Measurements from ENCODE around the gene PLEKHA7. TPM values are rescaled to one million over a fixed set of nuclear protein-coding genes. Genes with fewer than 3 reads are reported as not detected.
"Not testable (repeated sequence)": the region's sequence is repeated elsewhere in the genome, so short reads cannot be mapped to it uniquely, and the experiment has no call there.

Gene PLEKHA7
- total RNA-seq, 1 experiment from 2014 or later: 18.4 TPM

DNA sequence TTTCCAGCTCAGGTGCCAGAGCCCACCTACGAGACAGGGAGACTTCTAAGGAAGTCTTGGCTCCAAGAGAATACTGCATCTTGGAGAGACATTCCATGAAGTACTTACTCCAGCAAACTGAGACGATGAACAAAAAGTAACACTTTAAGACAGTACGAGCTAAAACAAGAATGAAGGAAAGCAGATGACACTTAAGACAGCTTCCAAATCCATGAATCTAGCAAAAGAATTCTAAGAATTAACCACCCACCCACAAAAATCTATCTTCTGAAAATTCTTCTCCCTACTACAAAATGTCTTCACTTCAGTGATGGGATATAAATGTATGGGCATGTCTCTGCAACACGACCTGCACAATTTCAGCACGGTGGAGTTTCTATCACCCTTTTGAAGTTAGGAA, 142.8 kb downstream of the PLEKHA7 start:
- Histone ChIP-seq H3K4me1 (ENCODE audit: insufficient read depth, low read length) (no peaks in the 10 kb centered on the region), H3K27me3 (ENCODE audit: low read length) (no peaks in the 10 kb centered on the region), H2AFZ (ENCODE audit: low read length) (no peak overlapping the region), H3K9me3 (ENCODE audit: low read length) (no peaks in the 10 kb centered on the region), H3K36me3 (ENCODE audit: low read depth, low read length) (no peaks in the 10 kb centered on the region; the same call in 1 of the 2 replicates), H3K4me3 (ENCODE audit: low read length) (no peak overlapping the region), H3K79me2 (ENCODE audit: low read length) (no peaks in the 10 kb centered on the region), H4K20me1 (ENCODE audit: low read length) (no peaks in the 10 kb centered on the region), H3F3A (ENCODE audit: low read length, unreplicated experiment) (no peaks in the 10 kb centered on the region), H3K27ac (ENCODE audit: low read length) (no peak overlapping the region), H3K9me2 (replicated peaks; ENCODE audit: low read length) (no peaks in the 10 kb centered on the region), H3K9ac (ENCODE audit: low read length) (no peak overlapping the region), H3K4me2 (ENCODE audit: low read length) (no peak overlapping the region)
- ChIA-PET POLR2A (ENCODE audit: unreplicated experiment) (no interaction called here), CTCF (no interaction called here)
- no peak for TF ChIP-seq EZH2phosphoT487 (IDR thresholded peaks at IDR 0.05; ENCODE audit: borderline replicate concordance, low read length)
- TF ChIP-seq, protein P1, sequence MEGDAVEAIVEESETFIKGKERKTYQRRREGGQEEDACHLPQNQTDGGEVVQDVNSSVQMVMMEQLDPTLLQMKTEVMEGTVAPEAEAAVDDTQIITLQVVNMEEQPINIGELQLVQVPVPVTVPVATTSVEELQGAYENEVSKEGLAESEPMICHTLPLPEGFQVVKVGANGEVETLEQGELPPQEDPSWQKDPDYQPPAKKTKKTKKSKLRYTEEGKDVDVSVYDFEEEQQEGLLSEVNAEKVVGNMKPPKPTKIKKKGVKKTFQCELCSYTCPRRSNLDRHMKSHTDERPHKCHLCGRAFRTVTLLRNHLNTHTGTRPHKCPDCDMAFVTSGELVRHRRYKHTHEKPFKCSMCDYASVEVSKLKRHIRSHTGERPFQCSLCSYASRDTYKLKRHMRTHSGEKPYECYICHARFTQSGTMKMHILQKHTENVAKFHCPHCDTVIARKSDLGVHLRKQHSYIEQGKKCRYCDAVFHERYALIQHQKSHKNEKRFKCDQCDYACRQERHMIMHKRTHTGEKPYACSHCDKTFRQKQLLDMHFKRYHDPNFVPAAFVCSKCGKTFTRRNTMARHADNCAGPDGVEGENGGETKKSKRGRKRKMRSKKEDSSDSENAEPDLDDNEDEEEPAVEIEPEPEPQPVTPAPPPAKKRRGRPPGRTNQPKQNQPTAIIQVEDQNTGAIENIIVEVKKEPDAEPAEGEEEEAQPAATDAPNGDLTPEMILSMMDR (conservative IDR thresholded peaks at IDR 0.05; ENCODE audit: low read depth, low read length): no peak
- no peak for TF ChIP-seq EZH2 (IDR thresholded peaks at IDR 0.05; ENCODE audit: low read length, unreplicated experiment)
- no peak for ATAC-seq
- no peak for DNase-seq
- no TSS peak for BruUV-seq (replicated peaks)
- intact Hi-C loops (cut with micrococcal nuclease): no loop called here

- Histone ChIP-seq H3K27me3 (ENCODE audit: low read length) (no peaks in the 10 kb centered on the region), H3K4me3 (ENCODE audit: low read length) (no peak overlapping the region), H3K9me3 (ENCODE audit: low read length) (no peaks in the 10 kb centered on the region), H4K20me1 (ENCODE audit: low read length) (no peaks in the 10 kb centered on the region), H3K79me2 (ENCODE audit: low read length) (no peaks in the 10 kb centered on the region), H3F3A (ENCODE audit: low read length, unreplicated experiment) (no peaks in the 10 kb centered on the region), H3K4me1 (ENCODE audit: insufficient read depth, low read length) (no peaks in the 10 kb centered on the region), H3K9me2 (replicated peaks; ENCODE audit: low read length) (no peaks in the 10 kb centered on the region), H3K27ac (ENCODE audit: low read length) (no peak overlapping the region), H3K4me2 (ENCODE audit: low read length) (no peak overlapping the region), H2AFZ (ENCODE audit: low read length) (no peak overlapping the region), H3K36me3 (ENCODE audit: low read depth, low read length) (no peaks in the 10 kb centered on the region; the same call in 1 of the 2 replicates), H3K9ac (ENCODE audit: low read length) (no peak overlapping the region)
- intact Hi-C loops (cut with micrococcal nuclease): no loop called here
- no peak for ATAC-seq
- DNase-seq: no peak
- TF ChIP-seq, protein P1 (conservative IDR thresholded peaks at IDR 0.05; ENCODE audit: low read depth, low read length): no peak
- TF ChIP-seq EZH2phosphoT487 (IDR thresholded peaks at IDR 0.05; ENCODE audit: borderline replicate concordance, low read length) (no peak), EZH2 (IDR thresholded peaks at IDR 0.05; ENCODE audit: low read length, unreplicated experiment) (no peak)
- CTCF ChIA-PET: no interaction called here
- POLR2A ChIA-PET (ENCODE audit: unreplicated experiment): no interaction called here
- BruUV-seq (replicated peaks): no TSS peak
Observed at GRCh38 chr11:16867097-16867496, 147.1 kb downstream of the PLEKHA7 start.

DNA sequence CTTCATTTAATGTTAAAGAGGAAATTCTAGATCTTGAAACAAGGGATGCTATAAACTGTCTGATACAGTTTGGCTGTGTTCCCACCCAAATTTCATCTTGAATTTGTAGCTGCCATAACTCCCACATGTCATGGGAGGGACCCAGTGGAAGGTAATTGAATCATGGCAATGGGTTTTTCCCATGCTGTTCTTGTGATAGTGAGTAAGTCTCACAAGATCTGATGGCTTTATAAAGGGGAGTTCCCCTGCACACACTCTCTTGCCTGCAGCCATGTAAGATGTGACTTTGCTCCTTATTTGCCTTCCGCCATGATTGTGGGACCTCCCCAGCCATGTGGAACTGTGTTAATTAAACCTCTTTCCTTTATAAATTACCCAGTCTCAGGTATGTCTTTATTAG, 149.8 kb downstream of the PLEKHA7 start:
- CTCF ChIA-PET: interaction anchor here (0.7 kb wide), 1 partner anchor 144 kb away, joined by 3 read pairs; no protein-coding TSS in a partner anchor
- DNase-seq; intact Hi-C loops (cut with micrococcal nuclease); H3F3A ChIP-seq (ENCODE audit: low read length, unreplicated experiment); H3K4me2 ChIP-seq (ENCODE audit: low read length); H3K27me3 ChIP-seq (ENCODE audit: low read length); H3K9me3 ChIP-seq (ENCODE audit: low read length); H3K4me1 ChIP-seq (ENCODE audit: insufficient read depth, low read length); H3K79me2 ChIP-seq (ENCODE audit: low read length); H4K20me1 ChIP-seq (ENCODE audit: low read length); H2AFZ ChIP-seq (ENCODE audit: low read length); POLR2A ChIA-PET (ENCODE audit: unreplicated experiment); H3K9me2 ChIP-seq (replicated peaks; ENCODE audit: low read length); H3K27ac ChIP-seq (ENCODE audit: low read length); H3K4me3 ChIP-seq (ENCODE audit: low read length); H3K9ac ChIP-seq (ENCODE audit: low read length); H3K36me3 ChIP-seq (ENCODE audit: low read depth, low read length); BruUV-seq (replicated peaks); ATAC-seq: not testable (repeated sequence)

Measured in PC-3 (cell line).